ENCODE measurements around the gene ADGRF5.

ADGRF5 gene

GRCh38 chr6:46821458-46821881, 100.3 kb downstream of the ADGRF5 start:
- no peak for DNase-seq (ENCODE audit: low read depth)

GRCh38 chr6:46819561-46819960, 102.2 kb downstream of the ADGRF5 start:
- DNase-seq (ENCODE audit: low read depth) = no peak

- DNase-seq (ENCODE audit: low read depth) = no peak
Observed at GRCh38 chr6:46816626-46817025, 105.1 kb downstream of the ADGRF5 start.

- DNase-seq (ENCODE audit: low read depth) = no peak
Observed at GRCh38 chr6:46815130-46815529, 106.6 kb downstream of the ADGRF5 start.

GRCh38 chr6:46808806-46809205, 112.9 kb downstream of the ADGRF5 start:
- DNase-seq (ENCODE audit: low read depth) = no peak
